Type B pancreatic cell (in vitro differentiated cells): ENCODE data around the gene KCNV2. TPM values are rescaled to one million over a fixed set of nuclear protein-coding genes. Genes with fewer than 3 reads are reported as not detected.
A peak's percentile ranks its signal among the peaks of the same experiment; 100 is the strongest.

ENCODE experiments used
- DNase-seq: peaks from one replicate; pipeline ENCODE4 v3.0.0; 2021; ENCODE audit warnings: mixed read lengths; ENCODE audit not compliant: unreplicated experiment; ENCODE audit errors: extremely low spot score
- H3K27ac Mint-ChIP-seq: 2 replicates; pipeline ENCODE4 v1.8.0; 2021; ENCODE audit warnings: mild to moderate bottlenecking, mixed read lengths
- H3K27me3 Mint-ChIP-seq: 2 replicates; pipeline ENCODE4 v1.8.0; 2021; ENCODE audit warnings: mixed read lengths
- H3K36me3 Mint-ChIP-seq: 2 replicates; pipeline ENCODE4 v1.8.0; 2021; ENCODE audit warnings: mixed read lengths
- H3K4me1 Mint-ChIP-seq: one replicate; pipeline ENCODE4 v1.8.0; 2021; ENCODE audit warnings: mixed read lengths; ENCODE audit not compliant: unreplicated experiment
- H3K4me3 Mint-ChIP-seq: 2 replicates; pipeline ENCODE4 v1.8.0; 2021; ENCODE audit warnings: mild to moderate bottlenecking, mixed read lengths
- H3K9me3 Mint-ChIP-seq: 2 replicates; pipeline ENCODE4 v1.8.0; 2021; ENCODE audit warnings: mixed read lengths
- total RNA-seq: library from RNA; stranded (reverse); gene quantifications from 2 replicates; pipeline ENCODE4 v1.2.1, GENCODE V29; 2021; ENCODE audit warnings: low replicate concordance
- TF ChIP-seq, protein P1 (sequence below): fragments of 200-600 bp; sonication (generic); conservative IDR thresholded peaks from 2 replicates; pipeline ENCODE4 v1.5.0; 2021; ENCODE audit warnings: antibody characterized with exemption, mild to moderate bottlenecking

Gene KCNV2
- total RNA-seq, 1 donor from 2014 or later: not detected

GRCh38 chr9:2726650-2727340 lies 9.5 kb downstream of the KCNV2 start:
- TF ChIP-seq, protein P1, sequence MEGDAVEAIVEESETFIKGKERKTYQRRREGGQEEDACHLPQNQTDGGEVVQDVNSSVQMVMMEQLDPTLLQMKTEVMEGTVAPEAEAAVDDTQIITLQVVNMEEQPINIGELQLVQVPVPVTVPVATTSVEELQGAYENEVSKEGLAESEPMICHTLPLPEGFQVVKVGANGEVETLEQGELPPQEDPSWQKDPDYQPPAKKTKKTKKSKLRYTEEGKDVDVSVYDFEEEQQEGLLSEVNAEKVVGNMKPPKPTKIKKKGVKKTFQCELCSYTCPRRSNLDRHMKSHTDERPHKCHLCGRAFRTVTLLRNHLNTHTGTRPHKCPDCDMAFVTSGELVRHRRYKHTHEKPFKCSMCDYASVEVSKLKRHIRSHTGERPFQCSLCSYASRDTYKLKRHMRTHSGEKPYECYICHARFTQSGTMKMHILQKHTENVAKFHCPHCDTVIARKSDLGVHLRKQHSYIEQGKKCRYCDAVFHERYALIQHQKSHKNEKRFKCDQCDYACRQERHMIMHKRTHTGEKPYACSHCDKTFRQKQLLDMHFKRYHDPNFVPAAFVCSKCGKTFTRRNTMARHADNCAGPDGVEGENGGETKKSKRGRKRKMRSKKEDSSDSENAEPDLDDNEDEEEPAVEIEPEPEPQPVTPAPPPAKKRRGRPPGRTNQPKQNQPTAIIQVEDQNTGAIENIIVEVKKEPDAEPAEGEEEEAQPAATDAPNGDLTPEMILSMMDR: no peak
- no peaks in the 10 kb centered on the region for H3K36me3 Mint-ChIP-seq
- H3K27me3 Mint-ChIP-seq: no peaks in the 10 kb centered on the region
- H3K4me3 Mint-ChIP-seq: no peak overlapping the region
- peaks cover 37% of the 10 kb centered on the region for H3K4me1 Mint-ChIP-seq
- H3K9me3 Mint-ChIP-seq: no peaks in the 10 kb centered on the region
- no peak for DNase-seq
- peak overlapping the region; percentile 36 for H3K27ac Mint-ChIP-seq

- Mint-ChIP-seq H3K27me3 (no peaks in the 10 kb centered on the region), H3K4me3 (no peak overlapping the region), H3K9me3 (no peaks in the 10 kb centered on the region), H3K27ac (no peak overlapping the region), H3K4me1 (peaks cover 37% of the 10 kb centered on the region), H3K36me3 (no peaks in the 10 kb centered on the region)
- DNase-seq: no peak
- TF ChIP-seq, protein P1: no peak
These were observed 10.1 kb downstream of the KCNV2 start for GRCh38 chr9:2727374-2727773.

- H3K4me1 Mint-ChIP-seq: peaks cover 36% of the 10 kb centered on the region
- TF ChIP-seq, protein P1: peak; percentile 71
- no peak overlapping the region for H3K4me3 Mint-ChIP-seq
- no peaks in the 10 kb centered on the region for H3K9me3 Mint-ChIP-seq
- no peaks in the 10 kb centered on the region for H3K27me3 Mint-ChIP-seq
- peak overlapping the region; percentile 27 for H3K27ac Mint-ChIP-seq
- no peak for DNase-seq
- H3K36me3 Mint-ChIP-seq: no peaks in the 10 kb centered on the region
These were observed 10.8 kb downstream of the KCNV2 start for GRCh38 chr9:2727966-2728613.

DNA sequence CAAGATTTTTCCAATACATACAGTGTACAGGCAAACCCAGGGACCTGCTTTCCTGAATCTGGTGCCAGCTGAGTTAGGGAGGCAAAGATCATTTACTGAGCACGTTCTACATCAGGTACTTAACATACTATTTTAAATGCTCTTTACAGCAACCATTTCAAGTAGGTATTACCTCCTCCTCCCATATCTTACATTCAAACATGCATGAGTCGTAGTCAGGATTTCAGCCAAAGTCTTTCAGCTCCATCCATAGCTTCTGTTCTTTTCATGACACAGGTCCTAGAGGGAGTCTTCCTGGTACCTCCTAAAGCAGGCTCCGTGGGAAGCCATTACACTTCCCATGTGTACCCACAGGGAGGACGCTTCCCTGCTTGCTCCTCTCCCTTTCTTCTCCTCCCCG lies 11.7 kb downstream of the KCNV2 start:
- peaks cover 30% of the 10 kb centered on the region for H3K4me1 Mint-ChIP-seq
- TF ChIP-seq, protein P1: no peak
- H3K4me3 Mint-ChIP-seq: no peak overlapping the region
- DNase-seq: no peak
- H3K9me3 Mint-ChIP-seq: no peaks in the 10 kb centered on the region
- H3K36me3 Mint-ChIP-seq: no peaks in the 10 kb centered on the region
- H3K27ac Mint-ChIP-seq: no peak overlapping the region
- no peaks in the 10 kb centered on the region for H3K27me3 Mint-ChIP-seq

GRCh38 chr9:2729721-2730120 lies 12.4 kb downstream of the KCNV2 start:
- Mint-ChIP-seq H3K27me3 (no peaks in the 10 kb centered on the region), H3K4me3 (no peak overlapping the region), H3K36me3 (peaks cover 5% of the 10 kb centered on the region), H3K4me1 (peaks cover 23% of the 10 kb centered on the region), H3K9me3 (no peaks in the 10 kb centered on the region), H3K27ac (no peak overlapping the region)
- DNase-seq: no peak
- TF ChIP-seq, protein P1: no peak
